HL-60/S4 (cell line): ENCODE results near the gene CDH24.

Experiments used
- in situ Hi-C: fragments of 300-500 bp; cut with MboI; formaldehyde crosslinking; loops from 2 replicates; pipeline ENCODE4 v1.14.3; 2022; ENCODE audit warnings: low sequenced_read_pairs

CDH24 gene

GRCh38 chr14:23056956-23057756 is at the start of gene CDH24:
TSS of gene CDH24 (minus strand) at chr14:23057520. CDS start at chr14:23055733, 1,787 bp downstream.
- in situ Hi-C loops = no loop called here

GRCh38 chr14:23106747-23107045 is 49.4 kb upstream of the CDH24 start:
- in situ Hi-C loops = loop anchor here (5.0 kb wide), 1 partner anchor 39 kb away; no protein-coding TSS in a partner anchor

GRCh38 chr14:23105348-23105824 is 48.1 kb upstream of the CDH24 start:
- in situ Hi-C loops = loop anchor here (5.0 kb wide), 1 partner anchor 38 kb away; no protein-coding TSS in a partner anchor

- in situ Hi-C loops = loop anchor here (5.0 kb wide), 1 partner anchor 37 kb away; no protein-coding TSS in a partner anchor
Measured at GRCh38 chr14:23104591-23105347, 47.4 kb upstream of the CDH24 start, which contains the start of gene CIROP. TSS of gene CIROP (minus strand) at chr14:23104989. CDS start at chr14:23104920, 69 bp downstream.

GRCh38 chr14:23104070-23104590 is 46.8 kb upstream of the CDH24 start:
- in situ Hi-C loops = no loop called here

GRCh38 chr14:23103581-23103980 is 46.3 kb upstream of the CDH24 start:
- in situ Hi-C loops = no loop called here

GRCh38 chr14:23102801-23103200 is 45.5 kb upstream of the CDH24 start:
- in situ Hi-C loops = no loop called here

- in situ Hi-C loops = no loop called here
Measured at GRCh38 chr14:23101986-23102625, 44.8 kb upstream of the CDH24 start.

GRCh38 chr14:23101213-23101970 is 44.1 kb upstream of the CDH24 start:
- in situ Hi-C loops = no loop called here

GRCh38 chr14:23099212-23099861 is 42.0 kb upstream of the CDH24 start:
- in situ Hi-C loops = no loop called here

GRCh38 chr14:23097786-23098185 is 40.5 kb upstream of the CDH24 start:
- in situ Hi-C loops = no loop called here

GRCh38 chr14:23095196-23096108 is 38.1 kb upstream of the CDH24 start, which contains the start of gene C14orf119:
TSS of gene C14orf119 (plus strand) at chr14:23095505. CDS start at chr14:23097659, 2,154 bp downstream.
- in situ Hi-C loops = no loop called here

- in situ Hi-C loops = no loop called here
Measured at GRCh38 chr14:23094666-23095195, 37.4 kb upstream of the CDH24 start, which contains the start of gene ACIN1. TSS of gene ACIN1 (minus strand) at chr14:23095136. CDS start at chr14:23095112, 24 bp downstream.

GRCh38 chr14:23093991-23094665 is 36.8 kb upstream of the CDH24 start:
- in situ Hi-C loops = no loop called here

- in situ Hi-C loops = no loop called here
Measured at GRCh38 chr14:23093526-23093925, 36.2 kb upstream of the CDH24 start.

GRCh38 chr14:23093104-23093503 is 35.8 kb upstream of the CDH24 start:
- in situ Hi-C loops = no loop called here

- in situ Hi-C loops = no loop called here
Measured at GRCh38 chr14:23091294-23092225, 34.2 kb upstream of the CDH24 start.
